ENCODE data around the gene SAPCD1.

The SAPCD1 gene

GRCh38 chr6:31729979-31730630, 32.4 kb upstream of the SAPCD1 start:
- DNase-seq = no peak

- DNase-seq = no peak
These were observed 31.8 kb upstream of the SAPCD1 start for GRCh38 chr6:31730631-31731086.

DNA sequence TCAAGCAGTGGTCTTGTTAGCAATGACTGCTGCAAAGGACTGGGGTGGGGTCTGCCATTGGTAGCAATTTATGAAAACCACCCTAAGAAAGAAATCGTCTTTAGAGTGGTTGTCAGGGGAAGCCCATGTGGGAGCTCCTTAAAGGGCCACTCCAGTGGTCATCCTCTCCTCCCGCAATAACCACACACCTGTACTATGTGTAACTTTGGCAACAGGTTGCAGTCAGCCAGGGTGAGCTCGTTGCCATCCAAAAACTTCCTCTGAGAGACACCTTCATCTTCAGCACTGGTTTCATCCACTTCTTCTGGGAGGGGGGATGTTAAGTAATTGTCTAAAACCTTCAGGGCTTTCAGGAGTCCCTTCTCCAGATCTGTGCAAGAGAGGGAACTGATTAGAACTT, 30.4 kb upstream of the SAPCD1 start:
- DNase-seq = no peak

GRCh38 chr6:31733734-31734133, 28.7 kb upstream of the SAPCD1 start:
- no peak for DNase-seq

GRCh38 chr6:31734247-31734820, 28.1 kb upstream of the SAPCD1 start:
- DNase-seq = no peak

DNA sequence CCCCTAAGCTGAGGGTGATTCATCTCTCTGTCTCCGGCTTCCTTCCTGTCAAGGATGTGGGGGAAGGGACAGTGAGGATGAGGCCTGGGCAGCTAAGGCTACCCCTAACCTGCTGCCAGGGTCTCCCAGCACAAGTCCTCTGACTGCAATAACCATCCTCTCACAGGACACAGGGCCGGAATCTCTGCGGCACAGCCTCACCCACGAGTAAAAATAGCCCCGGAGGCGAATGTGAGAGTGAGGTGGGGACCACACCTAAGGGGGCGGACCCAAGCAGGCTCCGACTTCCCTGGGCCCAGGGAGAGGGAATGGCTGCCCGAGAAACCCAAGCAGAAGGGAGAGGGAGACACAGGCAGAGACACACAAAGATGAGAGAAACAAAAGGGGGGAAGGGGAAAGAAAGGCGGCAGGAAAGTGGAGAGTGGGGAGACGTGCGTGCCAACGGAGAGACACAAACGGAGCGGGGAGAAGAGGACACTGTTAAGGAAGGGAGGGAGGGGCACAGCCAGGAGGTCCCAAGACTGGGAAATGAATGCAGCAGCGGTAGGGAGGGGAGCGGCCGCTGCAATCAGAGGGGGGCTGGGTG, 27.5 kb upstream of the SAPCD1 start:
- no peak for DNase-seq

- peak; percentile 41 for DNase-seq
These were observed 26.3 kb upstream of the SAPCD1 start, which contains the start of gene CLIC1 for GRCh38 chr6:31736021-31736767. Gene CLIC1 (minus strand): TSS chr6:31736530. CDS start chr6:31736300, 230 bp downstream.

GRCh38 chr6:31736768-31737314, 25.6 kb upstream of the SAPCD1 start:
- no peak for DNase-seq

GRCh38 chr6:31737315-31737990, 25.0 kb upstream of the SAPCD1 start:
- no peak for DNase-seq

GRCh38 chr6:31737991-31738979, 24.2 kb upstream of the SAPCD1 start:
- DNase-seq = peak; percentile 75

DNA sequence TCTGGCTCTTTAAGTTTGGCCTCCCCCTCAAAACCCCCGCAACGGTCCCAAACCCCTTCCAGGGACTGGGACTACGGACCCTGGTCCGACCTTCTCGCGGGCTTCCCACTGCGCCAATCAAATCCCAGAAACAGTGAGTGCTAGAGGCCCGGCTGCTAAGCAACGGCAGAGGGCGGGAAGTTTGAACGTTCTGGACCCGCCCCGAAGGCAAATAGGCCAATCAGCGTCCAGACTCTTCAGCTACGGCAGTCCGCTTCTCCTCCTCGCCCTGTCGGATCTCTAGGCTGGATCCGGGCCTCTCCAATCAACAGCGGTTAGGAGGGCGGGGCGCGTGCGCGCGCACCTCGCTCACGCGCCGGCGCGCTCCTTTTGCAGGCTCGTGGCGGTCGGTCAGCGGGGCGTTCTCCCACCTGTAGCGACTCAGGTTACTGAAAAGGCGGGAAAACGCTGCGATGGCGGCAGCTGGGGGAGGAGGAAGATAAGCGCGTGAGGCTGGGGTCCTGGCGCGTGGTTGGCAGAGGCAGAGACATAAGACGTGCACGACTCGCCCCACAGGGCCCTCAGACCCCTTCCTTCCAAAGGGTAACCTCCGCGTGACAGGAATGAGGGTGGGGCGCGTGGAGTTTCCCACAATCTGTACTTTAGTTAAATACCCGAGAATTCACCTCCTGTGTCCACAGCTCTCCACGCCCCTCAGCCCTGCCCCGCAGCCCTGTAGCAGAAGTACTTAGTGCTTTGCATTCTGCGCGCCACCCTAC, 22.6 kb upstream of the SAPCD1 start, which contains the start of gene MSH5:
Gene MSH5 (plus strand): TSS at position 367 of the 758 bp plus-strand sequence. CDS start 462 bp downstream, outside the sequence.
- DNase-seq = peak; percentile 99

DNA sequence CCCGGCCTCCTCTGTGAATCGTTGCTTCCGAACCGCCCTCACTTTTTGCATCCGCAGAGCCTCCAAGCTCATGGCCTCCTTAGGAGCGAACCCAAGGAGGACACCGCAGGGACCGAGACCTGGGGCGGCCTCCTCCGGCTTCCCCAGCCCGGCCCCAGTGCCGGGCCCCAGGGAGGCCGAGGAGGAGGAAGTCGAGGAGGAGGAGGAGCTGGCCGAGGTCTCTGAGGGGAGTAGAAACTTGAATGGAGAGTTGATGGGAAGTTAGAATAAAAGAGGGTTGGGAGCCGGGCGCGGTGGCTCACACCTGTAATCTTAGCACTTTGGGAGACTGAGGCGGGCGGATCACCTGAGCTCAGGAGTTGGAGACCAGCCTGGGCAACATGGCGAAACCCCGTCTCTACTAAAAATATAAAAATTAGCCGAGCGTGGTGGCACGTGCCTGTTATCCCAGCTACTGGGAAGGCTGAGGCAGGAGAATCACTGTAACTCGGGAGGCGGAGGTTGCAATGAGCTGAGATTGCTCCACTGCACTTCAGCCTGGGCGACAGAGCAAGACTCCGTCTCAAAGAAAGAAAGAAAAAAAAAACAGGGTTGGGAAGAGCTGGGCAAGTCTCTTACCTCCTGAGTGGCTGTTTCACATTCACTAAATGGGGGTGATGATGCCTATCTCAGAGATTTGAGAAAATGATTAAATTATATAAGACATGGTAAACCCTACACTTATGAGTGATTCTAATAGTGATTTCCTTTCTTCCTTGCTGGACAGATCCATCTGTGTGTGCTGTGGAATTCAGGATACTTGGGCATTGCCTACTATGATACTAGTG, 21.8 kb upstream of the SAPCD1 start:
- DNase-seq = no peak

- DNase-seq = no peak
These were observed 20.6 kb upstream of the SAPCD1 start for GRCh38 chr6:31741815-31742214.

DNA sequence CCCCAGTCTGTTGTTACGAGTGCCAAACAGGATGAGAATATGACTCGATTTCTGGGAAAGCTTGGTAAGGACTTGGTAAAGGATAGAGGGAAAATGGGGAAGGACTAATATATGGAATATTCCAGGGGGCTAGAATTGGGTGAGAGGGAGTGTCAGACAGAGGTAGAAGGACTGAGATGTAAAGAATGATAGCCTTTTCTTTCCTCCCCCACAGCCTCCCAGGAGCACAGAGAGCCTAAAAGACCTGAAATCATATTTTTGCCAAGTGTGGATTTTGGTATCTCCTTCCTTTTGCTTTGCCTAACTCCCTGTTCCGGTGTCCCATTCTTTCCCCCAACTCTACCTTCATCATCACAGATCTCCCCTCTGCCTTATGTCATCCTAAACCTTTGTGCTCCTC, 19.6 kb upstream of the SAPCD1 start:
- no peak for DNase-seq

- no peak for DNase-seq
These were observed 18.0 kb upstream of the SAPCD1 start for GRCh38 chr6:31744422-31744821.

DNA sequence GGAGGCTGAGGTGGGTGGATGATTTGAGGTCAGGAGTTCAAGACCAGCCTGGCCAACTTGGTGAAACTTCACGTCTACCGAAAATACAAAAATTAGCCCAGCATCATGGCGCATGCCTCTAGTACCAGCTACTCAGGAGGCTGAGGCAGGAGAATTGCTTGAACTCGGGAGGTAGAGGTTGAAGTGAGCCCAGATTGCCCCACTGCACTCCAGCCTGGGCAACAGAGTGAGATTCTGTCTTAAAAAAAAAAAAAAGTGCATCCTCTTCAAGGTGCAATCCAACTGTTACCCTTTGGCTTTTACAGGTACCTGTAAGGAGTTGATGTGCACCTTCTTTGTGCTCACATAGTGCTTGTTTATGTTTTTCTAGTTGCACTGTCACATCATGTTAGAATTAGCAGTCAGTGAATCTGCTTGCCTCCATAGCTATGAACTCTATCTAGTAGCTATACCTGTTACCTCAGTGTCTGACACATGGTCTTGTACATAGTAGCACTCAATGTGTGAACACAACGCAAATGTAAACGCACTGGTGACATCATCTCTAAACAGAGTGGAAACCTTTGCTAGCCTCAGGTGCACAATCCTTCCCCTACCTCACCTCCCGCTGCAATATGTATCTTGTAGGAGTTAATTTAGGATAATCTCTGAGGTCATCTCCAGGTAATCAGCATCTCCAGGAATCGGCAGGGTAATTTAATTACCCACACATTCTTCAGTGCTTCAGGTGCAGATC, 13.0 kb upstream of the SAPCD1 start:
- DNase-seq = no peak

DNA sequence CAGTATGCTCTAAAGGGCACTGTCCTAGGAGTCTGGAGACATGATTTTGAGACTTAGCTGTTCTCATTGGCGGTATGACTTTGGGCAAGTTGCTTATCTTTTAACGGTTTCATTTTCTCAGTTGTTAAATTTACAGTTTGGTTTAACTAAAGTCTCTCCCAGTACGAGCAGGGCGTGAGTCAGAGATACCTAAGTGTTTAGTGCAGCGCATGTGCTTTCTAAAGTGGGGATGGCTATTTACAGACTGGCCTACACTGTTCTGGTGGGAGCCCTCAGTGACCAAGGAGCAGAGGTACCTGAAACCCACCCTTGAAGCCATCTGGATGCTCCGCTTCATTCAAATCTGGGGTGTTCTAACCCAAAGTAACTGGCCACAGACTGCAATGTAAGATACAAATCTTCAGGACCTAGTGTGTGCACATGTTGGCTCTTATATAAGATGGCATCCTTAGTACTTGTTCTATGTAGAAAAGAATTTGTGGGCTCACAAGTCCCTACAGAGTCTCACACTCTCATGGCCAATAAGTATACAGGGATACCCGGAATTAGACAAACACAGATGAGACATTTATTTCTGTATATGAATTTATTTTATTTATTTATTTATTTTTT, 11.9 kb upstream of the SAPCD1 start:
- no peak for DNase-seq

DNA sequence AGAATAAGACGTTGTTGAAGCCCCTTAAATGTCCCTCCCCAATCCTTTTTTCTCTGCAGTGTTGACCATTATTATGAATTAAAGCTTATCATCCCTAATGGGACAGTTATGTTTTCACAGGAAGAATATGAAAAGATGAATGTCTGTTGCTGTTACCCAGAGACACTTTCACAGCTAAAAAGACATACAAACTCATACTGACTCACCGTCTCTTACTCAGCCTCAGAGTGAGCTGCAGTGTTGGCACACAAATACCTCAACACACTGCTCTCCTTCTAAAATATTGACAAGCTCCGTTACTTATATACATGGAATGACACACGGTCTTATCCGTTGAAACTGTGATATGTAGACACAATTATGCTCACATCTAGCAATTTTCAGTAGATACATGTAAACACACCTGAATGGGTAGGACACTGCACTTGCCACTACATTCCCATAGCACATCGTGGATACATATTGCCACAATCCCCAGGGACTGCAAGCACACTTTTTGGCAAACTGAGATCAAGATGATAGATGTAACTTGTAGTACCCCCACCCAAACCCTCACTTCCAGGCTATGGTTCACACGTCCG, 9.6 kb upstream of the SAPCD1 start:
- no peak for DNase-seq

All from SHP77 treated with DMSO at 0.1 percent for 48 hours (cell line).